NCI-H2029 (cell line): ENCODE data around the gene KAZN.
A peak's percentile ranks its signal among the peaks of the same experiment; 100 is the strongest.

Source experiments
- DNase-seq: peaks from one replicate; lab custom pipeline; 2025; lab: John Stamatoyannopoulos, UW

The KAZN gene

DNA sequence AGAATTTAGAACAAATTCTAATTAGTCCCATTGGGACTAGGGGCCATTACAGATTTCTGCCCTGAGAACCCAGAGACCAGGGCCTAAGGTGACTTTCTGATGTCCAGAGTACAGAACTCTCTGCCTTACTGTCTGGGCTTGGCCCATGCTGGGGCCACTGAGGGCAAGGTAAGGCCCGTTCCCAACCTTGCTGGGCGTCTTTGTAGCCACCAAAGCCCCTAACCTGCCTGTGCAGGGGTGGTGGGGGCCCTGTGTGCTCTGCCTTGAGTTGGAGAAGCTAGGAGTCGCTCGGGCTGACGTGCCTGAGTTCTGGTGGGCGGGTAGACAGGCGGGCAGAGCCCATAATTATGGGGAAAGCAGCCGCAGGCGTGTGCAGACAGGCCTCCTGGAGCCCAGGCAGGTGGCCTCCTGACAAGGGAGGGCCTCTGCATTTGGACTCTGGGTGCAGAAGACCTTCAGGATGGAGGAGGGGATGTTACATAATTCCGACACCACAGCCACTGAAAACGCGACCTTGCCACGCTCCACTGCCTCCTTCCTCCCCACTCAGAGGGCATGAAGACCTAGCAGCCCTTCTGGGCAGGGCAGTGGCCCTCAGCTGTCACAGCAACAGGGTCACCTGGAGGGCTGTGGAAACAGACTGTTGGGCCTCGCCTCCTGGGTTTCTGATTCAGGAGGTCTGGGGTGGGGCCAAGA lies 315.1 kb downstream of the KAZN start:
- DNase-seq = no peak

GRCh38 chr1:14914351-14914988 lies 316.0 kb downstream of the KAZN start:
- DNase-seq = no peak

- DNase-seq = no peak
These were observed 317.0 kb downstream of the KAZN start for GRCh38 chr1:14915356-14916054.

- DNase-seq = no peak
These were observed 320.8 kb downstream of the KAZN start for GRCh38 chr1:14919289-14919688.

DNA sequence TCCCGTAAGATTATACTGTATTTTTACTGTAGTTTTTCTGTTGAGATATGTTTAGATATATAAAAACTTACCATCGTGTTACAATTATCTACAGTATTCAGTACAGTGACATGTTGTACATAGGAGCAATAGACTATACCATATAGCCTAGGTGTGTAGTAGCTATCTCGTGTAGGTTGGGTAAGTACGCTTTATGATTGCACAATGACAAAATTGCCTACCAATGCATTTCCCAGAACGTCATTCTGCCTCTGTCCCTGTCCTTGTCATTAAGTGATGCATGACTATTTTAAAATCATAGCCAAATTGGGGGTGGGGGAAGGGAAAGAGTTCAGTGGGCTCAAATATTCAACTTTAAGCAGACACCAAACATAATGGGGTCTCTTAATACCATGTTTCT lies 321.3 kb downstream of the KAZN start:
- no peak for DNase-seq

GRCh38 chr1:14921057-14921456 lies 322.6 kb downstream of the KAZN start:
- DNase-seq = no peak

DNA sequence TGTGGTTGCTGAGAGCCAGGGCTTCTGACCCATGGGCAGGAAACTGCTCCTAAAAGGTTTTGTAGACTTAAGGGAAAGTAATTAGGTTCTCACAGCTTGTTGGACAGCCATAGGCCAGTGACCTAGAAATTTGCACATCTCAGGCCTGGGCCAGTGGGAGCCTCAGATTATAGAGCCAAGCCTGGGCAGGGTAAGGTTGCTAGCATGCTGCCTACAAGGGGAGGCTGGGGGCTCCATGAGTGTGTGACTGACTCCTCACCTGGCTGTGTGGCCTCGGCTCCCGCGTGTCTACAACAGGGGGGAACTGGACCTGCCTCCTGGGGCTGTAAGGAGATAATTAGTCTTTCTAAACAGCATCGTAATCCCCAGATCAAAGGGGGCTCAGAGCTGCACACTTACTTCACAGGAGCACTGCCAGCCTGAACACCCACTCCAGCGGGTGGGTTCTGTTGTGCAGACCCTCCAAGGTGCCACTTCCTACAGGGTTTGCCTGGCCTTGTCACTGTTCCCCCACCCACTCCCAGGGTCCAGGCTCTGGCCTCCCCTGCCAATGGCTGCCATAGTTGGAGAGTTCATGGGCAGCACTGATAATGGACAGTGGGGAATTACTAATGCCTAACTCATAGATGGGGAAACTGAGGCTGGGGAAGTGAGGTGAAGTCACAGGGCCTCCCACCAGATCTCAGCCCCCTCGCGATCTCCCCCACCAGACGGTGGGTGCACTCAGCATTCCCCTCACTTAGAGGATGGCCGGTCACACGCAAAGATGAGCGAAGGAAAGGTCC lies 324.6 kb downstream of the KAZN start:
- DNase-seq = no peak

- no peak for DNase-seq
These were observed 325.4 kb downstream of the KAZN start for GRCh38 chr1:14923727-14924452.

- no peak for DNase-seq
These were observed 326.2 kb downstream of the KAZN start for GRCh38 chr1:14924455-14925331.

DNA sequence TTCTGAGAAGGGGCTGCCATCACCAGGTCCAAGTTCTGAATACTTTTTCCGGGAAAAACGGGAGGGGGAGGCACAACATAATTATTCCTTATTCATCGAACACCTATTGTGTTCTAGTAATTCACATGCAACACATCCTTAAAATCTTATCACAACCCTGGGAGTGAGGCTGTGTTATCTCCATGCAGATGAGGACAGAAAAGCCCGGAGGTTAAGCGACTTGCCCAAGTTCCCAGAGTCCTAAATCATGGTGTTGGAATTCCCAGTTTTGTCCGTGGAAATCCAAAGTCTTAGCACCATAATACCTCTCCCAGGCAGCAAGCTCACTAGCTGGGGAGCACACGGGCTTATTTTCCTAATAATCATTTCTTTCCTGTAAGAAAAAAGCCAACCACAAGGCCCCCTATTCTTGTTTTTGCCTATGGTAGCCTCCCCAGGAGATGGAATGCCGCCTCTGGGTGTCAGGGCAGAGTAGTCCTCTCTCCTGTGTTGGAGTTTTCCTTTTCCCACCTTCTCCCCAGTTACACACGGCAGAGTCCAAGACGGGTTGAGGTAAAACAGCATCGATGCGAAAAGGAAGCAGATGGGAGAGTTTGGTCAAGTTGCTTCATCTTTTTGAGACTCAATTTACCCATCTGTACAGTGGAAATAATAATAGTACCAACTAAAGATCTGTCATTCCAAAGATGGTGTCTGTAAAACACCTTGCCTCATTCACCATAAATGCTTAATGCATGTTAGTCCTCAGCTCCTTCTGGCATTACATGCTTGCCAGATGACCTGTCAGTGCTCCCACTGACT lies 327.1 kb downstream of the KAZN start:
- no peak for DNase-seq

DNA sequence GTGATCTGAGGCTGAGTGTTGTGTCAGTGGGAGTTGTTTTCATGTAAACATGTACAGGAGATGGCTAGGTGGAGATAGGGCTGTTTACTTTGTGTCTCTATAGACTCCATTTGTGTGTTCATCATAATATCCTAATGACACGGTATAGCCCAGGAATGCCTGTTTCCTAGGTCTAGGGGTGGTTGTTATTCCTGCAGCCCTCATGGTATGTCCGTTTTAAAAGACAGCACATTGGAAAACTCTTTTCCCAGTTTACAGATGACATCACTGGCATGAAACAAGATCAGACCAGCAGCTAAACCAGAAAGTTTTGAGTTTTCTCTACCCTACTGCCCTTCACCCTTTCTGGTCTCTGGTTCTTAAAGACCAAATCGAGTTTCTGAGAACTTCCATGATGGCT lies 327.7 kb downstream of the KAZN start:
- DNase-seq = no peak

GRCh38 chr1:14926818-14927575 lies 328.5 kb downstream of the KAZN start:
- DNase-seq = no peak

DNA sequence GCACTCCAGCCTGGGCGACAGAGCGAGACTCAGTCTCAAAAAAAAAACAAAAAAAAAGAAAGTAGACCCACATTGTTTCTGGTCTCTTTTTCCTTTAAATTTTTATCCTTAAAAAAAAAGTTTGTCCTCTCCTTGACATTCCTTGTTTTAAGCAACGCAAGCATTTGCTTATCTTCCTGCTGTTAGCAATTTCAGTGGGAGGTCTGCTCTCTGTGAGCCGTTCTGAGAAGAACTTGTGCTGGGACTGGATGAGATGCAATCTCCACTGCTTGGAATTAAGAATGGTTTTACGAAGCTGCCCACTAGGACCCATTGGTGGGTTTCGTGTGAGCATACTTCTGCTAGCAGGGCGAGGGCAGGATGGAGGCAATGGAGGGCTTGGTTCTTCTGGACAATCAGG lies 329.9 kb downstream of the KAZN start:
- DNase-seq = no peak

DNA sequence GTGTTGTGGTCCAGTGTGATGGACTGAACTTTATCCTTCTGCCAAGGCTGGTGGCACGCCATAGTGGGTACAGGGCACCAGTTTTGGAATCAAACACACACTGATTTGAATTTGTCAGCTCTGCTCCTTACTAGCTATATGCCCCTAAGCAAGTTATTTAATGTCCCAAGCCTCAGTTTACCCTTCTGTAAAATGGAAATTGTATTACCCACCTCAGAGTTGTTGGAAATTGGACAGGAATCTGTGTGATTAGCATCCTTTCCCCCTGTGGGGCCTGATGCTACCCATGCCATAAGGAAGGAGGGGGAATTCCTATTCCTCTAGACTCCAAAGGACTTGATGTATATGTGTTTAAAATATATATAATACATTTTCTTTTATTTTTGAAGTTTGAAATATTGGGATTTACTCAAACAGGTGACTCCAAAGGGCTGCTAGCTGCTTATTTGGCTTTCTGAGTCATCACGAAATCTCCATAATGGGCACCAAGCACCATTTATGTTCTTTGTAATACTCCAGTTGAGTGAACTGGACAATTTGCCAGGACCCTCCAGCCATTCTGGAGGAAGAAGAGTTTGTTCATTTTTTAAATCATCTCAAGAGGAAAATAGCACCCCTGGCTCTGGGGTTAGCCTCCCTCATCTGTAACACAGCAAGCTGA lies 330.5 kb downstream of the KAZN start:
- DNase-seq = no peak

DNA sequence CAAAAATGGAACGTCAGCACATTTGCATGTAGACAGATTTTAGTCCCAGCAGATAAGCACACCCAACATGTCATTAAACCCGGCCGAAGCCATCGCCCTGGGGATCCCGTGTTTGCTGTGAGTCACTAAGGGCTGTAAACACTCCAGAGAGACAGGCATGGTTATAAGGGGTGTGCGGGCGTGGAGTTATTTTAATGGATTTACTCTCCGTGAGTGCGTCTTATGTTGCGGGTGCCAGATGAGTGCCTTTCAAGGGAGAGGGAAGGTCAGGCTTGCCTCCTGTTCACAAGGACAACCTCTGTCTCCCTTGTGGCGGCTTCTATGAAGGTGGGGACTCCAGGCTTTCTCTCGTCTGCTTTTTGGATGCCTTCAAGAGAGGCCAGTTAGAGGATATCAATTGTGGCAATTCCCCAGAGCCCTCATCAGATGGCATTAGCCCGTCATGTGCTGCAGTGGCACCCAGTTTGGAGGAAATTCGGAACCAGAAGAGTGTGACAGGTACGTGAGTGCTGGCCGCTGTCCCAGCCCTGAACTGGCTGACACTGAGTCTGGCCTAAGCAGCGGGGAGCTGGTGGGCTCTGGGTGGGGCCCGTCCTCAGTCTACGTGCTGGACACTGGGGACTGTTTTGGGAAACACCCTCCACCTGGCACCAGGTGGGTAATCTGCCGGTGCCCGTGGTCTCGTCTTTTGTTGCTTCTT lies 331.2 kb downstream of the KAZN start:
- peak; percentile 74 for DNase-seq

GRCh38 chr1:14930247-14930965 lies 331.9 kb downstream of the KAZN start:
- DNase-seq = no peak

DNA sequence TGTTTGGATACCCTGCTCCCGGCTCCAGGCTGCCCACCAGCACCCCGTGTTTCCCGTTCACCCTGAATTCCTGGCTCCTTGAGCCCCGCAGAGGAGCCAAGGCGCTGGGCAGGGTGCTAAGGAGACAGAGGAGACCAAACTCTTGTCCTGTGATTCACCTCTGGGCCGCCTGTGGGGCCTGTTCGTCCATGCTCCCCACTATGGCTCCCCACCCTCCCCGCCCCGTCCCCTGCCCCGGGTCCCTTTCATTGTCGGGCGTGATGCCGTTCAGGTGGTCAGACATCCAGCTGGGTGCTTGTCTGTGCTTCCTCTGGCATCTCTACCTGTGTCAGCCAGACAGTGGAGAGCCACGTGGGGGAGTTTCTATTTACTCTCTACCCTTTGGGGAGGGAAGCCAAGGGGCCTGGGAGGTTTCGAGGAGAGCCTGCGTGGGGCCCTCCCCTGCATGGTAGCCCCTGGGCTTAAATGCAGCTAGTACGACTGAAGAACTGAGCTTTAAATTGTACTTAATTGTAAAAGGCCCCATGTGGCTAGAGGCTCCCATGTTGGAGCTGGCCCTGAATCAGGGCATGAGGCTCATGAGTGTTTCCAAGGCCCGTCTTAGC lies 333.7 kb downstream of the KAZN start:
- no peak for DNase-seq
